Right forelimb (tissue), 1 donor: ENCODE results near the gene CDH19.
"Not testable (repeated sequence)": the region's sequence is repeated elsewhere in the genome, so short reads cannot be mapped to it uniquely, and the experiment has no call there.

Source experiments
- DNase-seq: peaks from one replicate; pipeline ENCODE4 v3.0.0-alpha.2; 2018

Gene CDH19

GRCh38 chr18:66564236-66564635 lies 39.7 kb downstream of the CDH19 start:
- DNase-seq, result no peak

- DNase-seq, result no peak
Observed at GRCh38 chr18:66562279-66562678, 41.6 kb downstream of the CDH19 start.

GRCh38 chr18:66560094-66560493 lies 43.8 kb downstream of the CDH19 start:
- no peak for DNase-seq

- DNase-seq, result no peak
Observed at GRCh38 chr18:66558773-66559172, 45.1 kb downstream of the CDH19 start.

GRCh38 chr18:66557091-66557490 lies 46.8 kb downstream of the CDH19 start:
- no peak for DNase-seq

GRCh38 chr18:66555585-66555984 lies 48.3 kb downstream of the CDH19 start:
- no peak for DNase-seq

- no peak for DNase-seq
Observed at GRCh38 chr18:66553824-66554223, 50.1 kb downstream of the CDH19 start.

- DNase-seq, result no peak
Observed at GRCh38 chr18:66550366-66550765, 53.5 kb downstream of the CDH19 start.

GRCh38 chr18:66548747-66549146 lies 55.1 kb downstream of the CDH19 start:
- DNase-seq, result no peak

GRCh38 chr18:66534110-66534509 lies 69.8 kb downstream of the CDH19 start:
- DNase-seq, result no peak

- no peak for DNase-seq
Observed at GRCh38 chr18:66533693-66534092, 70.2 kb downstream of the CDH19 start.

GRCh38 chr18:66523219-66523991 lies 80.5 kb downstream of the CDH19 start:
- no peak for DNase-seq

- DNase-seq, result no peak
Observed at GRCh38 chr18:66513996-66514395, 89.9 kb downstream of the CDH19 start.

- no peak for DNase-seq
Observed at GRCh38 chr18:66511792-66512191, 92.1 kb downstream of the CDH19 start.

GRCh38 chr18:66511289-66511688 lies 92.6 kb downstream of the CDH19 start:
- DNase-seq, result no peak

- DNase-seq, result no peak
Observed at GRCh38 chr18:66510357-66511045, 93.4 kb downstream of the CDH19 start.

- DNase-seq, result no peak
Observed at GRCh38 chr18:66508937-66509336, 95.0 kb downstream of the CDH19 start.

GRCh38 chr18:66506178-66506577 lies 97.7 kb downstream of the CDH19 start:
- no peak for DNase-seq

GRCh38 chr18:66497351-66497750 lies 106.5 kb downstream of the CDH19 start:
- no peak for DNase-seq

GRCh38 chr18:66495844-66496243 lies 108.0 kb downstream of the CDH19 start:
- DNase-seq, result peak; percentile 80

GRCh38 chr18:66473882-66474281 lies 130.0 kb downstream of the CDH19 start:
- no peak for DNase-seq

- DNase-seq, result not testable (repeated sequence)
Observed at GRCh38 chr18:66466184-66466583, 137.7 kb downstream of the CDH19 start.

- no peak for DNase-seq
Observed at GRCh38 chr18:66461344-66461743, 142.5 kb downstream of the CDH19 start.

GRCh38 chr18:66457245-66457644 lies 146.6 kb downstream of the CDH19 start:
- DNase-seq, result no peak
